Thyroid gland (tissue), 4 donors: Measurements from ENCODE around the gene ZDHHC3. TPM values are rescaled to one million over a fixed set of nuclear protein-coding genes. Genes with fewer than 3 reads are reported as not detected.
A peak's percentile ranks its signal among the peaks of the same experiment; 100 is the strongest.

Source experiments
- DNase-seq, 2 donors: peaks; one replicate each; pipeline ENCODE4 v3.0.0-alpha.2; 2019
- H3K27ac ChIP-seq, 3 donors: fragments of 200-600 bp; sonication (generic); 1 replicate in 2 of 3; 2 replicates in 1 of 3; pipeline ENCODE4 v1.5.1; 2016 to 2019; ENCODE audit warnings: mild to moderate bottlenecking in 1 of 3, moderate library complexity in 1 of 3
- H3K27me3 ChIP-seq: fragments of 200-600 bp; sonication (generic); one replicate; pipeline ENCODE4 v1.5.1; 2019
- H3K36me3 ChIP-seq, 2 donors: fragments of 200-600 bp; sonication (generic); one replicate each; pipeline ENCODE4 v1.5.1; 2016 to 2019
- H3K4me1 ChIP-seq, 2 donors: fragments of 200-600 bp; sonication (generic); one replicate each; pipeline ENCODE4 v1.5.1; 2017 to 2019
- H3K4me3 ChIP-seq, 3 donors: fragments of 200-600 bp; sonication (generic); replicated peaks in 1 of 3; 1 replicate in 2 of 3; 2 replicates in 1 of 3; pipeline ENCODE4 v1.5.1; 2016; ENCODE audit warnings: mild to moderate bottlenecking in 1 of 3
- H3K9me3 ChIP-seq: fragments of 200-600 bp; sonication (generic); one replicate; pipeline ENCODE4 v1.5.1; 2017
- CTCF ChIP-seq, 6 experiments: fragments of 200-600 bp in 3 of 6; fragments of 450-650 bp in 3 of 6; sonication (generic) in 3 of 6; IDR thresholded peaks; one replicate each; pipeline ENCODE4 v1.5.1; 2016 to 2019; ENCODE audit warnings: antibody characterized with exemption in 6 of 6, mild to moderate bottlenecking in 2 of 6, inconsistent platforms in 1 of 6, moderate library complexity in 1 of 6
- POLR2A ChIP-seq, 2 donors: fragments of 450-650 bp; IDR thresholded peaks; one replicate each; pipeline ENCODE4 v1.6.1; 2017; ENCODE audit warnings: antibody characterized with exemption in 2 of 2, mild to moderate bottlenecking in 2 of 2, moderate library complexity in 1 of 2
- WGBS, 2 donors: methylation state at CpG; one replicate each; pipeline ENCODE4 v1.1.5; 2017; 5-methylcytosine and 5-hydroxymethylcytosine counted together
- intact Hi-C: fragments of 100-400 bp; cut with DNase I; formaldehyde crosslinking; loops from one replicate; pipeline ENCODE4 v1.15.1; 2023
- total RNA-seq, 4 donors: library from RNA; depleted of rRNA; stranded (reverse); fragments of >200 nt; gene quantifications; one replicate each; pipeline ENCODE4 v1.2.3, GENCODE V29; 2016

The ZDHHC3 gene
- total RNA-seq, 4 donors from 2014 or later: 46.0 to 94.3 (median 76.0) TPM

GRCh38 chr3:45003406-45003805, 27.4 kb upstream of the ZDHHC3 start:
- DNase-seq: no peak
- peaks cover 5 to 11% of the 10 kb centered on the region in 2 donors for H3K36me3 ChIP-seq
- TF ChIP-seq CTCF (IDR thresholded peaks at IDR 0.05) (no peak), POLR2A (IDR thresholded peaks at IDR 0.05) (no peak)
- peaks cover 18 to 29% of the 10 kb centered on the region in 2 donors for H3K4me1 ChIP-seq
- H3K9me3 ChIP-seq: no peaks in the 10 kb centered on the region
- no peak overlapping the region for H3K27ac ChIP-seq
- intact Hi-C loops: no loop called here
- H3K4me3 ChIP-seq: no peak overlapping the region
- no peaks in the 10 kb centered on the region for H3K27me3 ChIP-seq

GRCh38 chr3:45002720-45003119, 26.7 kb upstream of the ZDHHC3 start:
- 93 to 95% methylated on average over 3 of the region's 3 CpGs for WGBS, 2 donors
- no peak for TF ChIP-seq POLR2A (IDR thresholded peaks at IDR 0.05)
- intact Hi-C loops: no loop called here
- Histone ChIP-seq H3K4me1 (peaks cover 18 to 29% of the 10 kb centered on the region in 2 donors), H3K36me3 (peaks cover 10 to 13% of the 10 kb centered on the region in 2 donors), H3K27ac (no peak overlapping the region), H3K27me3 (no peaks in the 10 kb centered on the region), H3K4me3 (no peak overlapping the region), H3K9me3 (no peaks in the 10 kb centered on the region)
- DNase-seq: no peak

- intact Hi-C loops: no loop called here
- WGBS, 2 donors: 82 to 88% methylated on average over 2 of the region's 2 CpGs
- Histone ChIP-seq H3K4me3 (no peak overlapping the region), H3K4me1 (peaks cover 18 to 29% of the 10 kb centered on the region in 2 donors), H3K9me3 (no peaks in the 10 kb centered on the region), H3K27ac (no peak overlapping the region), H3K36me3 (peaks cover 16% of the 10 kb centered on the region in 2 donors), H3K27me3 (no peaks in the 10 kb centered on the region)
- TF ChIP-seq CTCF (IDR thresholded peaks at IDR 0.05) (no peak), POLR2A (IDR thresholded peaks at IDR 0.05) (no peak)
- DNase-seq: no peak
Observed at GRCh38 chr3:45002139-45002660, 26.2 kb upstream of the ZDHHC3 start.

GRCh38 chr3:45001738-45002137, 25.8 kb upstream of the ZDHHC3 start:
- intact Hi-C loops: no loop called here
- TF ChIP-seq CTCF (IDR thresholded peaks at IDR 0.05) (no peak), POLR2A (IDR thresholded peaks at IDR 0.05) (no peak)
- no peak overlapping the region for H3K4me3 ChIP-seq
- peak overlapping the region in 2 of 3 donors; percentile 75 to 87 for H3K27ac ChIP-seq
- 97 to 98% methylated on average over 3 of the region's 3 CpGs for WGBS, 2 donors
- H3K36me3 ChIP-seq: peaks cover 16 to 17% of the 10 kb centered on the region in 2 donors
- H3K27me3 ChIP-seq: no peaks in the 10 kb centered on the region
- H3K4me1 ChIP-seq: peaks cover 18 to 29% of the 10 kb centered on the region in 2 donors
- DNase-seq: no peak
- H3K9me3 ChIP-seq: no peaks in the 10 kb centered on the region

- peaks cover 14 to 16% of the 10 kb centered on the region in 2 donors for H3K36me3 ChIP-seq
Observed at GRCh38 chr3:45000823-45001222, 24.8 kb upstream of the ZDHHC3 start.

More at GRCh38 chr3:45000823-45001222, 24.8 kb upstream of the ZDHHC3 start:
- Histone ChIP-seq H3K4me1 (peaks cover 19 to 32% of the 10 kb centered on the region in 2 donors), H3K27me3 (no peaks in the 10 kb centered on the region), H3K27ac (peak overlapping the region; percentile 40 to 87 (median 75)), H3K4me3 (no peak overlapping the region), H3K9me3 (no peaks in the 10 kb centered on the region)
- TF ChIP-seq CTCF (IDR thresholded peaks at IDR 0.05) (no peak), POLR2A (IDR thresholded peaks at IDR 0.05) (no peak)
- 54 to 62% methylated on average over 4 of the region's 4 CpGs for WGBS, 2 donors
- peak; percentile 60 to 69 for DNase-seq
- intact Hi-C loops: no loop called here
